C4-2B (cell line): ENCODE results near the gene EIF4E.
"Not testable (repeated sequence)": the region's sequence is repeated elsewhere in the genome, so short reads cannot be mapped to it uniquely, and the experiment has no call there.

Experiments
- H3K27ac ChIP-seq: fragments of 450-650 bp; 2 replicates; pipeline ENCODE4 v1.5.1; 2017
- ZFX ChIP-seq: fragments of 450-650 bp; IDR thresholded peaks from 2 replicates; pipeline ENCODE4 v1.6.1; 2017
- TF ChIP-seq, protein P1 (sequence below): fragments of 450-650 bp; conservative IDR thresholded peaks from 2 replicates; pipeline ENCODE4 v1.5.1; 2017; ENCODE audit warnings: mild to moderate bottlenecking

The EIF4E gene

DNA sequence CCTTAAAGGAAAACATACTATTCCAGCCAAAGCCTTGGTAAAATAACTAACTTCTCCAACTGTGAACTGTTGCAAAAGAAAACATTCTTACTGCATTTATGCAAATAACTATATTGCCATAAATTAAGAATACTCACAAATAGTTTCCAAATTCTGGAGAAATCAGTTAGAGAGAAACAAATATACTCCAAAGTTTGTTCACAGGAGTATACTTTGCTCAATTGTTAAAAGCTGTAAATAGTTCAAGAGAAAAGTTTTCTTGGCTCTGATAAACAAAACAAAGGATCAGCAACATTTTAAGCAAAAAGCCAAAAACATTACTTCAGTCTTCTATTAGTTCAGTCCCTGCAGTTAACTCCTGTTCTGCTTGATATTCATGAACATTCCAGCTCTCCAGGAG, 83.0 kb downstream of the EIF4E start:
- TF ChIP-seq, protein P1, sequence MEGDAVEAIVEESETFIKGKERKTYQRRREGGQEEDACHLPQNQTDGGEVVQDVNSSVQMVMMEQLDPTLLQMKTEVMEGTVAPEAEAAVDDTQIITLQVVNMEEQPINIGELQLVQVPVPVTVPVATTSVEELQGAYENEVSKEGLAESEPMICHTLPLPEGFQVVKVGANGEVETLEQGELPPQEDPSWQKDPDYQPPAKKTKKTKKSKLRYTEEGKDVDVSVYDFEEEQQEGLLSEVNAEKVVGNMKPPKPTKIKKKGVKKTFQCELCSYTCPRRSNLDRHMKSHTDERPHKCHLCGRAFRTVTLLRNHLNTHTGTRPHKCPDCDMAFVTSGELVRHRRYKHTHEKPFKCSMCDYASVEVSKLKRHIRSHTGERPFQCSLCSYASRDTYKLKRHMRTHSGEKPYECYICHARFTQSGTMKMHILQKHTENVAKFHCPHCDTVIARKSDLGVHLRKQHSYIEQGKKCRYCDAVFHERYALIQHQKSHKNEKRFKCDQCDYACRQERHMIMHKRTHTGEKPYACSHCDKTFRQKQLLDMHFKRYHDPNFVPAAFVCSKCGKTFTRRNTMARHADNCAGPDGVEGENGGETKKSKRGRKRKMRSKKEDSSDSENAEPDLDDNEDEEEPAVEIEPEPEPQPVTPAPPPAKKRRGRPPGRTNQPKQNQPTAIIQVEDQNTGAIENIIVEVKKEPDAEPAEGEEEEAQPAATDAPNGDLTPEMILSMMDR = no peak
- no peak for TF ChIP-seq ZFX
- H3K27ac ChIP-seq = no peak overlapping the region

GRCh38 chr4:98842917-98843316, 86.0 kb downstream of the EIF4E start:
- H3K27ac ChIP-seq = not testable (repeated sequence)

- H3K27ac ChIP-seq = no peak overlapping the region
- no peak for TF ChIP-seq ZFX
- TF ChIP-seq, protein P1 = no peak
Measured at GRCh38 chr4:98838977-98839618, 89.8 kb downstream of the EIF4E start.

GRCh38 chr4:98838531-98838930, 90.4 kb downstream of the EIF4E start:
- no peak overlapping the region for H3K27ac ChIP-seq
- TF ChIP-seq, protein P1 = no peak
- no peak for TF ChIP-seq ZFX

- TF ChIP-seq, protein P1 = no peak
- TF ChIP-seq ZFX = no peak
- H3K27ac ChIP-seq = no peak overlapping the region
Measured at GRCh38 chr4:98833384-98833783, 95.5 kb downstream of the EIF4E start.

GRCh38 chr4:98831036-98831435, 97.9 kb downstream of the EIF4E start:
- not testable (repeated sequence) for H3K27ac ChIP-seq
